Endothelial cell of umbilical vein (primary cell): ENCODE data around the gene CD58. TPM values are rescaled to one million over a fixed set of nuclear protein-coding genes. Genes with fewer than 3 reads are reported as not detected.
A peak's percentile ranks its signal among the peaks of the same experiment; 100 is the strongest.

Experiments used
- BruUV-seq: library from RNA; stranded (reverse); fragments of 400-500 nt; replicated peaks from 2 replicates; lab custom pipeline; 2021; lab: Mats Ljungman, UMichigan
- CTCF ChIA-PET: fragments of 300-600, 350-600 bp; sonication (Branson Sonifier 250); formaldehyde crosslinking; loops from one replicate; lab custom pipeline; 2021; ENCODE audit warnings: antibody characterized with exemption, inconsistent platforms; lab: Charles Lee
- POLR2A ChIA-PET: fragments of 300-600, 350-600 bp; sonication (Branson Sonifier 250); formaldehyde crosslinking; loops from one replicate; lab custom pipeline; 2021; ENCODE audit warnings: antibody characterized with exemption, inconsistent platforms; lab: Charles Lee
- DNase-seq: peaks from one replicate; pipeline ENCODE4 v3.0.0-alpha.2; 2011; ENCODE audit warnings: low read depth, low spot score
- FAIRE-seq: peaks from 2 replicates; lab custom pipeline; 2011; peaks lifted over from hg19 to GRCh38; lab: Jason Lieb, UNC
- H2AFZ ChIP-seq: 2 replicates; pipeline ENCODE4 v1.6.0; 2012; ENCODE audit warnings: low read depth, low read length, control low read depth, inconsistent platforms
- H3K27ac ChIP-seq: 2 replicates; pipeline ENCODE4 v1.5.1; 2011; ENCODE audit warnings: low read depth, mild to moderate bottlenecking, control low read depth, low read length, moderate library complexity; ENCODE audit not compliant: insufficient read depth
- H3K27me3 ChIP-seq, 2 experiments: 2 replicates each; pipeline versions ENCODE4 v1.6.0 to v1.6.1; 2011; ENCODE audit warnings: low read length in 2 of 2, mixed read lengths in 1 of 2; ENCODE audit not compliant: control insufficient read depth in 2 of 2, insufficient read depth in 2 of 2
- H3K36me3 ChIP-seq, 2 experiments: 2 replicates in 1 of 2; 3 replicates in 1 of 2; pipeline ENCODE4 v1.5.1; 2011; ENCODE audit warnings: low read length in 2 of 2, mild to moderate bottlenecking in 1 of 2, moderate library complexity in 1 of 2; ENCODE audit not compliant: control insufficient read depth in 2 of 2, insufficient read depth in 2 of 2; ENCODE audit errors: extremely low read depth in 1 of 2
- H3K4me1 ChIP-seq: 3 replicates; pipeline ENCODE4 v1.5.1; 2011; ENCODE audit warnings: mild to moderate bottlenecking, low read length; ENCODE audit not compliant: control insufficient read depth, insufficient read depth; ENCODE audit errors: extremely low read depth
- H3K4me2 ChIP-seq: 2 replicates; pipeline ENCODE4 v1.6.1; 2011; ENCODE audit warnings: low read length, control low read depth, mixed read lengths; ENCODE audit not compliant: insufficient read depth
- H3K4me3 ChIP-seq, 3 experiments: fragments of 200-600 bp in 1 of 3; sonication (generic), shearing (Covaris generic) in 1 of 3; replicated peaks in 1 of 3; 2 replicates each; pipeline ENCODE4 v1.5.1; 2011 to 2016; ENCODE audit warnings: control low read depth in 3 of 3, low read length in 3 of 3, mild to moderate bottlenecking in 2 of 3, inconsistent platforms in 1 of 3, low read depth in 1 of 3, moderate library complexity in 1 of 3; ENCODE audit not compliant: insufficient read depth in 1 of 3
- H3K79me2 ChIP-seq: 2 replicates; pipeline ENCODE4 v1.6.0; 2012; ENCODE audit warnings: low read length, inconsistent platforms; ENCODE audit not compliant: control insufficient read depth, insufficient read depth
- H3K9ac ChIP-seq: replicated peaks from 2 replicates; pipeline ENCODE3; 2011; ENCODE audit warnings: low read length, control low read depth; ENCODE audit not compliant: insufficient read depth; ENCODE audit errors: extremely low read depth
- H3K9me1 ChIP-seq: replicated peaks from 3 replicates; pipeline ENCODE4 v1.6.0; 2011; ENCODE audit warnings: mild to moderate bottlenecking, low read length; ENCODE audit not compliant: control insufficient read depth, insufficient read depth; ENCODE audit errors: extremely low read depth
- H3K9me3 ChIP-seq: replicated peaks from 2 replicates; pipeline ENCODE4 v1.5.1; 2012; ENCODE audit warnings: low read length, inconsistent platforms; ENCODE audit not compliant: control insufficient read depth, insufficient read depth
- H4K20me1 ChIP-seq: replicated peaks from 2 replicates; pipeline ENCODE3; 2011; ENCODE audit warnings: mild to moderate bottlenecking, low read length; ENCODE audit not compliant: control insufficient read depth, insufficient read depth; ENCODE audit errors: extremely low read depth
- CTCF ChIP-seq, 2 donors: IDR thresholded peaks; 1 replicate in 1 of 2; 2 replicates in 1 of 2; pipeline ENCODE4 v1.5.1; 2011; ENCODE audit warnings: low read length in 2 of 2, mild to moderate bottlenecking in 2 of 2, moderate library complexity in 2 of 2, control low read depth in 1 of 2, inconsistent platforms in 1 of 2, low read depth in 1 of 2; ENCODE audit not compliant: insufficient read depth in 1 of 2; ENCODE audit errors: extremely low read depth in 1 of 2
- FOS ChIP-seq: IDR thresholded peaks from 2 replicates; pipeline ENCODE4 v1.6.1; 2011; ENCODE audit warnings: mild to moderate bottlenecking, low read length, moderate library complexity, borderline replicate concordance; ENCODE audit not compliant: insufficient read depth
- dilution Hi-C: fragments of 300-500 bp; cut with MboI; formaldehyde crosslinking; loops from one replicate; pipeline ENCODE4 v1.15.0; 2019; ENCODE audit warnings: low sequenced_read_pairs; ENCODE audit not compliant: extremely low pct_ligation_motif_present
- intact Hi-C: fragments of 100-400 bp; cut with micrococcal nuclease; formaldehyde crosslinking; loops from one replicate; pipeline ENCODE4 v1.10.0; 2022
- polyA plus RNA-seq, 4 experiments: library from polyadenylated mRNA; depleted of rRNA in 3 of 4; stranded (reverse) in 3 of 4; unstranded in 1 of 4; fragments of >200 nt; gene quantifications; 2 replicates each; pipeline versions ENCODE4 v1.2.1 to v1.2.3, GENCODE V29; 2011 to 2012; ENCODE audit warnings: missing spikeins in 1 of 4
- total RNA-seq: library from RNA; stranded (reverse); gene quantifications from 2 replicates; pipeline ENCODE4 v1.2.3, GENCODE V29; 2021

CD58 gene
- total and polyA plus RNA-seq, 2 donors (not counting 3 experiments of a cell fraction or from before 2014, with no cell fraction given), result 9.8 to 12.7 TPM

GRCh38 chr1:116504308-116505156, 66.3 kb downstream of the CD58 start:
- Histone ChIP-seq H3K4me2 (no peak overlapping the region), H3K36me3 (no peaks in the 10 kb centered on the region), H3K27ac (no peak overlapping the region), H2AFZ (peak overlapping the region; percentile 22), H3K79me2 (no peaks in the 10 kb centered on the region), H3K4me3 (no peak overlapping the region), H3K27me3 (no peaks in the 10 kb centered on the region), H3K9me1 (no peaks in the 10 kb centered on the region), H3K9ac (no peak overlapping the region), H3K4me1 (peaks cover 22% of the 10 kb centered on the region), H3K9me3 (no peaks in the 10 kb centered on the region), H4K20me1 (no peaks in the 10 kb centered on the region)
- ChIA-PET CTCF (interaction anchor here (2.4 to 11.4 kb wide), 3 partner anchors 19 to 364 kb away, joined by 7 to 479 read pairs (median 28); no protein-coding TSS in a partner anchor), POLR2A (no interaction called here)
- BruUV-seq, result no TSS peak
- TF ChIP-seq CTCF (IDR thresholded peaks at IDR 0.05; ENCODE audit: extremely low read depth in 1 of 2, insufficient read depth in 1 of 2, low read depth in 1 of 2, low read length in 2 of 2) (no peak), FOS (peak; percentile 13)
- DNase-seq, result no peak
- intact Hi-C loops, result loop anchor here (10.0 kb wide), 1 partner anchor 60 kb away; no protein-coding TSS in a partner anchor
- dilution Hi-C loops, result no loop called here
- FAIRE-seq, result no peak
